ENCODE measurements around the gene TBC1D25. TPM values are rescaled to one million over a fixed set of nuclear protein-coding genes. Genes with fewer than 3 reads are reported as not detected.
"Not testable (repeated sequence)": the region's sequence is repeated elsewhere in the genome, so short reads cannot be mapped to it uniquely, and the experiment has no call there.

The TBC1D25 gene
- total RNA-seq, 1 donor from 2014 or later = 13.1 TPM

DNA sequence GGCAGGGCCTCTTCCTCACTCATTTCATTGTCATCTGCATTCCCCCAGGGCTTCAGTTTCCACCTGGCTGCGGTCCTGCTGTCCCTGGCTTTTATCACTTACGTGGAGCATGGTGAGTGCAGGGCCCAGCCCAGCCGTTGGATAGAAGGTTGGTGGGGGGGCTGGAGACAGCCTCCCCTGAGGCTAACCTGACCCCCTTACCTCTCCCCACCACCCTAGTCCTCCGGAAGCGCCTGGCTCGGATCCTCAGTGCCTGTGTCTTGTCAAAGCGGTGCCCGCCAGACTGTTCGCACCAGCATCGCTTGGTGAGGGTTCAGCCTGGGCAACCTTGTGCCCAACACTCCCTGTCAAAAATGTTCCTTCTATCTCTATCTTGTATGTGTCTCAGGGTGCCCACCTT lies 23.7 kb upstream of the TBC1D25 start:
- Histone ChIP-seq H3K4me2 (ENCODE audit: low read length) (no peak overlapping the region), H3K9ac (ENCODE audit: low read length) (no peak overlapping the region), H2AFZ (ENCODE audit: low read depth, low read length) (no peak overlapping the region), H3K36me3 (ENCODE audit: insufficient read depth, low read length) (peaks cover 5% of the 10 kb centered on the region), H3K4me3 (ENCODE audit: insufficient read depth, low read depth, low read length) (no peak overlapping the region), H3K79me2 (ENCODE audit: insufficient read depth, low read length) (no peaks in the 10 kb centered on the region), H3K27me3 (ENCODE audit: insufficient read depth, low read length) (no peaks in the 10 kb centered on the region), H3K4me1 (ENCODE audit: insufficient read depth, low read length) (no peaks in the 10 kb centered on the region), H3K9me3 (ENCODE audit: insufficient read depth, low read depth, low read length) (no peaks in the 10 kb centered on the region), H4K20me1 (ENCODE audit: insufficient read depth, low read length) (no peaks in the 10 kb centered on the region), H3K27ac (ENCODE audit: low read depth, low read length) (no peak overlapping the region)
- H3K36me3 Mint-ChIP-seq (ENCODE audit: low read depth, unreplicated experiment) = peaks cover 9% of the 10 kb centered on the region
- TF ChIP-seq CTCF (IDR thresholded peaks at IDR 0.05; ENCODE audit: insufficient read depth, low read depth, low read length) = no peak
- TF ChIP-seq EZH2 (IDR thresholded peaks at IDR 0.05; ENCODE audit: insufficient read depth, low read length) = no peak
- H3K9me3 Mint-ChIP-seq (ENCODE audit: unreplicated experiment) = no peaks in the 10 kb centered on the region
- no peaks in the 10 kb centered on the region for H3K4me1 Mint-ChIP-seq (ENCODE audit: low read depth, unreplicated experiment)
- no peaks in the 10 kb centered on the region for H3K27me3 Mint-ChIP-seq (ENCODE audit: low read depth, unreplicated experiment)
- H3K4me3 Mint-ChIP-seq (ENCODE audit: unreplicated experiment) = no peak overlapping the region
- DNase-seq (ENCODE audit: low read depth) (no peak), FAIRE-seq (no peak)
- no peak overlapping the region for H3K27ac Mint-ChIP-seq (ENCODE audit: unreplicated experiment)

DNA sequence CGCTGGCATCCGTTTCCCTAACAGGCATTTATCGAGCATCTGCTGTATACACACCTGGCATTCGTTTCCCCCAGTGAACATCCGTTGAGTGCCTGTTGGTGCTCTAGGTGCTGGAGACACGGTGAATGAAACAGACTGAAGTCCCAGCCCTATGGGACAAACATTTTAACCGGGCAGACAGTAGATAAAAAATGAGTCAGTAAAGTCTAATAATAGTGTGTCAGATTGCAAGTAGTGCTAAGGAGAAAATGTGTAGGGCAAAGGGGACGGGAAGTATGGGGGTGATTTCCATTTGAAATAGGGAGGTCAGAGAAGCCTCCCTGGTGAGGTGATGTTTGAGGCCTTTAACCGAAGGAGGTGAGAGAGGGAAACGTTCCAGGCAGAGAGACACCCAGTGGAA lies 23.2 kb upstream of the TBC1D25 start:
- H3K9me3 Mint-ChIP-seq (ENCODE audit: unreplicated experiment) = no peaks in the 10 kb centered on the region
- Histone ChIP-seq H3K4me1 (ENCODE audit: insufficient read depth, low read length) (peaks cover 2% of the 10 kb centered on the region), H2AFZ (ENCODE audit: low read depth, low read length) (no peak overlapping the region), H3K36me3 (ENCODE audit: insufficient read depth, low read length) (peaks cover 5% of the 10 kb centered on the region), H3K9me3 (ENCODE audit: insufficient read depth, low read depth, low read length) (no peaks in the 10 kb centered on the region), H3K27ac (ENCODE audit: low read depth, low read length) (no peak overlapping the region), H4K20me1 (ENCODE audit: insufficient read depth, low read length) (no peaks in the 10 kb centered on the region), H3K4me3 (ENCODE audit: insufficient read depth, low read depth, low read length) (no peak overlapping the region), H3K27me3 (ENCODE audit: insufficient read depth, low read length) (no peaks in the 10 kb centered on the region), H3K4me2 (ENCODE audit: low read length) (no peak overlapping the region), H3K79me2 (ENCODE audit: insufficient read depth, low read length) (no peaks in the 10 kb centered on the region), H3K9ac (ENCODE audit: low read length) (no peak overlapping the region)
- H3K4me3 Mint-ChIP-seq (ENCODE audit: unreplicated experiment) = no peak overlapping the region
- TF ChIP-seq CTCF (IDR thresholded peaks at IDR 0.05; ENCODE audit: insufficient read depth, low read depth, low read length) (no peak), EZH2 (IDR thresholded peaks at IDR 0.05; ENCODE audit: insufficient read depth, low read length) (no peak)
- no peaks in the 10 kb centered on the region for H3K4me1 Mint-ChIP-seq (ENCODE audit: low read depth, unreplicated experiment)
- DNase-seq (ENCODE audit: low read depth) (no peak), FAIRE-seq (peak; percentile 5)
- no peaks in the 10 kb centered on the region for H3K27me3 Mint-ChIP-seq (ENCODE audit: low read depth, unreplicated experiment)
- H3K27ac Mint-ChIP-seq (ENCODE audit: unreplicated experiment) = no peak overlapping the region
- H3K36me3 Mint-ChIP-seq (ENCODE audit: low read depth, unreplicated experiment) = peaks cover 9% of the 10 kb centered on the region

DNA sequence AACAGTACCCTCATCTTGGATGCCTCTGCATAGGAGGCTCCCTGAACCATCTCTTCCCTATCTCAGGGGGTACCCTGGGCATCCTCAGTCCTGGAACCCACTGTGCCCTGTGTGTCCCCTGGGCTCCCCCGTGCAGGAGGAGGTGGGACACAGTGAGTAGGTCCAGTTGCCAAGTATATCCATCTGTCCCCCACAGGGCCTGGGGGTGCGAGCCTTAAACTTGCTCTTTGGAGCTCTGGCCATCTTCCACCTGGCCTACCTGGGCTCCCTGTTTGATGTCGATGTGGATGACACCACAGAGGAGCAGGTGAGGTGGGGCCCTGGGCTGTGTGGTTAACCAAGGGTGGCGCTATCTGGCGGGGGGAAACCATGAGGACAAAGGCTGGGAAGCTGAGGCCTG lies 22.5 kb upstream of the TBC1D25 start:
- no peak for TF ChIP-seq CTCF (IDR thresholded peaks at IDR 0.05; ENCODE audit: insufficient read depth, low read depth, low read length)
- no peak for TF ChIP-seq EZH2 (IDR thresholded peaks at IDR 0.05; ENCODE audit: insufficient read depth, low read length)
- no peak for DNase-seq (ENCODE audit: low read depth)
- no peak overlapping the region for H3K27ac Mint-ChIP-seq (ENCODE audit: unreplicated experiment)

GRCh38 chrX:48519481-48519880 lies 20.0 kb upstream of the TBC1D25 start:
- not testable (repeated sequence) for DNase-seq (ENCODE audit: low read depth); H3K27me3 Mint-ChIP-seq (ENCODE audit: low read depth, unreplicated experiment); H3K27ac Mint-ChIP-seq (ENCODE audit: unreplicated experiment); H4K20me1 ChIP-seq (ENCODE audit: insufficient read depth, low read length); H2AFZ ChIP-seq (ENCODE audit: low read depth, low read length); H3K4me3 ChIP-seq (ENCODE audit: insufficient read depth, low read depth, low read length); H3K27ac ChIP-seq (ENCODE audit: low read depth, low read length); H3K4me1 Mint-ChIP-seq (ENCODE audit: low read depth, unreplicated experiment); FAIRE-seq; H3K36me3 Mint-ChIP-seq (ENCODE audit: low read depth, unreplicated experiment); H3K9me3 ChIP-seq (ENCODE audit: insufficient read depth, low read depth, low read length); H3K27me3 ChIP-seq (ENCODE audit: insufficient read depth, low read length); H3K4me2 ChIP-seq (ENCODE audit: low read length); H3K9ac ChIP-seq (ENCODE audit: low read length); H3K4me3 Mint-ChIP-seq (ENCODE audit: unreplicated experiment); H3K4me1 ChIP-seq (ENCODE audit: insufficient read depth, low read length); H3K36me3 ChIP-seq (ENCODE audit: insufficient read depth, low read length); H3K9me3 Mint-ChIP-seq (ENCODE audit: unreplicated experiment)
- peaks cover 10% of the 10 kb centered on the region for H3K79me2 ChIP-seq (ENCODE audit: insufficient read depth, low read length)

More for the DNA sequence above, 22.5 kb upstream of the TBC1D25 start:
- no peak for FAIRE-seq
- no peak overlapping the region for H2AFZ ChIP-seq (ENCODE audit: low read depth, low read length)
- peaks cover 9% of the 10 kb centered on the region for H3K36me3 Mint-ChIP-seq (ENCODE audit: low read depth, unreplicated experiment)
- H3K9ac ChIP-seq (ENCODE audit: low read length) = no peak overlapping the region
- no peaks in the 10 kb centered on the region for H3K4me1 Mint-ChIP-seq (ENCODE audit: low read depth, unreplicated experiment)
- H3K79me2 ChIP-seq (ENCODE audit: insufficient read depth, low read length) = peaks cover 1% of the 10 kb centered on the region
- peaks cover 4% of the 10 kb centered on the region for H3K4me1 ChIP-seq (ENCODE audit: insufficient read depth, low read length)
- H3K36me3 ChIP-seq (ENCODE audit: insufficient read depth, low read length) = peaks cover 5% of the 10 kb centered on the region
- H3K4me3 Mint-ChIP-seq (ENCODE audit: unreplicated experiment) = no peak overlapping the region
- no peak overlapping the region for H3K4me3 ChIP-seq (ENCODE audit: insufficient read depth, low read depth, low read length)
- no peak overlapping the region for H3K4me2 ChIP-seq (ENCODE audit: low read length)
- no peaks in the 10 kb centered on the region for H4K20me1 ChIP-seq (ENCODE audit: insufficient read depth, low read length)
- H3K27me3 Mint-ChIP-seq (ENCODE audit: low read depth, unreplicated experiment) = no peaks in the 10 kb centered on the region
- H3K27ac ChIP-seq (ENCODE audit: low read depth, low read length) = no peak overlapping the region
- H3K27me3 ChIP-seq (ENCODE audit: insufficient read depth, low read length) = no peaks in the 10 kb centered on the region
- H3K9me3 ChIP-seq (ENCODE audit: insufficient read depth, low read depth, low read length) = no peaks in the 10 kb centered on the region
- no peaks in the 10 kb centered on the region for H3K9me3 Mint-ChIP-seq (ENCODE audit: unreplicated experiment)

Data from astrocyte (in vitro differentiated cells and primary cell).